ENCODE measurements around the gene SOCS1. TPM values are rescaled to one million over a fixed set of nuclear protein-coding genes. Genes with fewer than 3 reads are reported as not detected.

The SOCS1 gene
- total RNA-seq, 1 experiment from 2014 or later, result 17.1 TPM

DNA sequence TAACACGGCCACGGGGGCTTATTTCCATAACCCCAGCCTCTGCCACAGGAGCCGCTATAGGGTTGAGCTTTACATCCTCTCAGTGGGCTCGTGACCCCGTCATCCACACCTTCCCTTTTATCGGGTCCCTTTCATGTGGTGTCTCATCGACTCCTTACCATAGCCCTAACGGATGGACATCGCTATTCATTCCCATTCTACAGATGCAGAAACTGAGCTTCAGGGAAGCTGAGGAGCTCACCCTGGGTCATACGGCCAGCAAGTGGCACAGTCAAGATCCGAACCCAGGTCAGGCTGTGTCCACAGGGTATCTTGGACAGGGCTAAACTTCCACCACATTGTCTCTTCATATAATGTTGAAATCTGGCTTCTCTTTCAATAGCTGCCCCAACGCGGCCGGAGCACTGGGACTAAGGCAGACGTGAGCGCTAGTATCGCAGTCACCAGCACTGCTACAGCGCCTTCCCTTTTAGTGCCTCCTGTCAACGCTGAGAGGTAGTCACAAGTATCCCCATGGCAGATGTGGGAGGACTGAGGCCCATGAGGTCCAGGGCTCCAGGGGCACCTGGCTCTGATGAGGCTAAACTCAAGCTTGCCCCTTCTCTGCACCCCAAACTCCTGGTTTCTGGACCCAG, 50.8 kb downstream of the SOCS1 start:
- no peak for DNase-seq (ENCODE audit: low read depth)

DNA sequence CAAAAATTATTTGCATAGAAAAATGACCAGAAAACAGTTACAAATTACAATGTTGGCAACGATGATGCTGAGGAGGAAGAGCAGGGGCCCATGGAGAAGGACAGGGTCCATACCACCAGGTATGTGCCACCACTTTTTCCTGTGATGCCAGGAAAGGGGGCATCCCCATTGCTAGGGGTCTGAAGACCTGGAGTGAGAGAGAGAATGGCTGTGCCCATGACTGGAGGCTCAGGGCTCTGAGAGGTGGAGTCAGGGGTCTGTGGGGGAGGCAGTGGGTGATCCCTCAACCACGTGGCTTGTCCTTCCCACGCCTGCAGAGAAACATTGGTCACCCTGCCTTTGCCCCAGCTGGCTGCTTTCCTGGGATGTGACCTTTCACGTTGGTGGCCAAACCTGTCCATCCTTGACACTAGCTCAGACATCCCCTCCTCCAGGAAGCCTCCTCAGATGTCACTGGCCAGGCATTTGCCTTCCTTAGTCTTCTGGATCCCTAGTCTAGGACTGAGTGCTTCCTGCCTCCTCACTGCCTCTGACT, 51.4 kb downstream of the SOCS1 start:
- no peak for DNase-seq (ENCODE audit: low read depth)

Other genes starting within 250 kb of the SOCS1 start
- gene TNP2, start 13.1 kb upstream of the SOCS1 start, total RNA-seq (2014; rRNA removed; shearing (Covaris generic)), result not detected in 2 replicates
- gene PRM3, start 17.4 kb upstream of the SOCS1 start, total RNA-seq (2014; rRNA removed; shearing (Covaris generic)), result not detected in 2 replicates
- gene PRM2, start 20.3 kb upstream of the SOCS1 start, total RNA-seq (2014; rRNA removed; shearing (Covaris generic)), result not detected in 2 replicates
- gene PRM1, start 25.1 kb upstream of the SOCS1 start, total RNA-seq (2014; rRNA removed; shearing (Covaris generic)), result not detected in 2 replicates
- 33.2 and 33.4 TPM in 2 replicates for gene RMI2, start 89.3 kb upstream of the SOCS1 start, total RNA-seq (2014; rRNA removed; shearing (Covaris generic))